Measurements from ENCODE around the gene CLRN1.
"Not testable (repeated sequence)": the region's sequence is repeated elsewhere in the genome, so short reads cannot be mapped to it uniquely, and the experiment has no call there.

CLRN1 gene, protein sequence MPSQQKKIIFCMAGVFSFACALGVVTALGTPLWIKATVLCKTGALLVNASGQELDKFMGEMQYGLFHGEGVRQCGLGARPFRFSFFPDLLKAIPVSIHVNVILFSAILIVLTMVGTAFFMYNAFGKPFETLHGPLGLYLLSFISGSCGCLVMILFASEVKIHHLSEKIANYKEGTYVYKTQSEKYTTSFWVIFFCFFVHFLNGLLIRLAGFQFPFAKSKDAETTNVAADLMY

DNA sequence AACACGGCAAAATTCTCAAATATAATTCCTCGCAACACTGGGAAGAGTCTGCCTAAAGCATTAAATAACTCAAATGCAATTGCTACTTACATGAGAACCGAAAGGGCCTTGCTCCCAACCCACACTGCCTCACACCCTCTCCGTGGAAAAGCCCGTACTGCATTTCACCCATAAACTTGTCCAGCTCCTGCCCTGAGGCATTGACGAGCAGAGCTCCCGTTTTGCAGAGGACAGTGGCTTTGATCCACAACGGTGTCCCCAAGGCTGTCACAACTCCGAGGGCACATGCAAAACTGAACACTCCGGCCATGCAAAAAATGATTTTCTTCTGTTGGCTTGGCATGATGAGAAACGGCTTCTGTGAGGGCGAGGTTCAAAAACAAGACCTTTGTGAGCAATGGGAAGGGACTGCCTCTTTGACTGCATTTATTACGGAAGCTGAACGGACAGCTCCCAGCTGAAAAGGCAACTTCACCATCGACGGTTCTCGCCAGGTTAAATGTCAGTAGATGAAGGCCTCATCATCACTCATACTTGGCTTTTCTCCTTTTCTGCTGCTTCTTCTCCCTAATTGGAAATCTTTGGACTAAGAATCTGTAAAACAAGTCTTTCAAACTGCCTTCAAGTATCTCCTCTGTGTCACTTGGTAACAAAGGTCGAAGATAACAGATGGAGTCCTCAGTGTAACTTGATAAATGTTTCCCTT lies at the start of gene CLRN1:
Gene CLRN1, minus strand, starts transcription at position 362 of the 706 bp plus-strand sequence. Its CDS starts 19 bp downstream, at position 343.
- DNase-seq (ENCODE audit: low spot score): peak; percentile 11

DNA sequence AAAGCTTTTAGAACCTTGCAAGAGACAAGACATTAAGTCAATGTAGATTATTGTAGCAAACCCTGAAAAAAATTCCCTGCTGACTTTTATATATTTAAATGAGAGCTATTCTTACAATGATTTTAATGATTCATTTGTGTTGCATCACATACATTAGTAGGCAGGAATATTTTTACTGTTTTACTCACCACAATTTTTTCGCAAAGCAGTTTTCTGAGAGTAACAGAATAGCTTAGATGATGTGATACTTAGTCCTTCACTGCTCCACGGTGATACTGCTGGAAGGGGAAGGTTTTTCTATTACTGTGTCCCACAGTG lies 43.9 kb upstream of the CLRN1 start:
- DNase-seq (ENCODE audit: low spot score): no peak

DNA sequence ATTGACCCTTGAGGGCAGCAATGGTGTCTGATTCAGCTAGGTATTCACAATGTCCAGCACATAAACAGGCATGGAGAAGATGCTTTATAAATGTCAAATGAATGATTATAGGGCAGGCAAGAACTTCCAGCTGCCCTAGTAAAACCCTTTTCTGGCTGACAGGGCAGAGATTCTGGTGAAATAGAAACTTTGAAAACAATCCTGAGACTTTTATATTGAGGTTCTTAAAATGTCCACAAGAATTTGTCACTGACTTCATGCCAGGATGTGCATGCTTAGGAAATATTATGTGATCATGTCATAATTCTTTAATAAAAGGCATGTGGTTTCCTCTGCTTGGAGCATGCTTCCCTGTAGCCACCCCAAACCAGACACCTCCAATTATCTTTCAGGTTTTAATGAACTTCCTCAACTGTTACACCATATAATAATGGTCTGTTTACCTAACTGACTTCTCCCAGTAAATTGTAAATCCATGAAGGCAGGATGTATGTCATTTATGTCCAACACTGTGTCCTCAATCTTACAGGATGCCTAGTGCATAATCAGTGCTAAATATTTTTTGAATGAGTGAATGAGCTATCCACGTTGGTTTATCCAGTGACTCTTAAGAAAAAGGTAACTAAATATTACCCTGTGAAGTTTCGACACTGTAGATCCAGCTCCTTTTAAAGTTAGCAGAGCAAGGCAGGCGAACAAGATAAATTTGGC lies 43.4 kb upstream of the CLRN1 start:
- DNase-seq (ENCODE audit: low spot score): no peak

GRCh38 chr3:151015181-151015580 lies 42.7 kb upstream of the CLRN1 start:
- no peak for DNase-seq (ENCODE audit: low spot score)

DNA sequence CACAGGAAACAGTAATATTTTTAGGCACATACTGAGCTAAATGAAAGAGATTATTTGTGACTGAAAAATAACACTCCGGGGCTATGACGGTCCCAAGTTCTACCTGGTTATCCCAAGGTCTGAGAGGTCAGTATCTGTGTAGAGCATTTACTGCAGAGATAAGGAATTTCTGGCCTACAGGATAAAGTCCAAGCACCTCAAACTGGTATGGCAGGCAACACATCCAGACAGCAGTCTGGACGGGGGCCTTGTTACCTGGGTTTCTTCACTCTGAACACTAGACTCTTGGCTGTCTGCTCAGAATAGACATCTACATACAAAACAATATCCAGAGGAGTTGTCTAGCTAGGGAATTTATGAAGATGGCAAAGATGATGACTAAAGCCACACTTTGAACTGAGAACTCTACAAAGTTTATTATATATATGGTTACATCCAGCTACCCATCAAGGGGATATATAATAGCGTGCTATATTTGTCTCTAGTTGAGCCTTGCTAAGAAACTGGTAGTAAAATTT lies 42.0 kb upstream of the CLRN1 start:
- DNase-seq (ENCODE audit: low spot score): no peak

GRCh38 chr3:151012753-151013152 lies 40.2 kb upstream of the CLRN1 start:
- no peak for DNase-seq (ENCODE audit: low spot score)

DNA sequence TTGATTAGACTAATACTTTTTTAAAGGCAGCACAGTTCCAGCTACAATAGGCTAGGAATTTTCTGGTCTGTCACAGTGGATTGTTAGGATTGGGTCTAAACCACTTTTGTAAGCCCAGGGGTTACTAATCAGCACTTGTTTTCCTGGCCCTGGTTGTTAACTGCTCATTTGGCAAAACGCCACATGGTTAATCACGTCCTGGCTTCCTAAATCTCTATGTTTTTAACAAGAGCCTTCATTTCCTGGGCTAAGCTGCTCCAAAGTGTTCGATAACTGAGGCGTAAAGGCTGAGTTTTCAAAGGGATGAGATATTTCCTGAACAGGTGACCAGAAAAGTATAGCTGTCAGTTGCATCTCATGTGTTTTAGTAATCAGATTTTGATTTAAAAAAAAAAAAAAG lies 38.9 kb upstream of the CLRN1 start:
- DNase-seq (ENCODE audit: low spot score): no peak

GRCh38 chr3:151009981-151010380 lies 37.5 kb upstream of the CLRN1 start:
- no peak for DNase-seq (ENCODE audit: low spot score)

- no peak for DNase-seq (ENCODE audit: low spot score)
These were observed 36.9 kb upstream of the CLRN1 start for GRCh38 chr3:151009430-151009829.

DNA sequence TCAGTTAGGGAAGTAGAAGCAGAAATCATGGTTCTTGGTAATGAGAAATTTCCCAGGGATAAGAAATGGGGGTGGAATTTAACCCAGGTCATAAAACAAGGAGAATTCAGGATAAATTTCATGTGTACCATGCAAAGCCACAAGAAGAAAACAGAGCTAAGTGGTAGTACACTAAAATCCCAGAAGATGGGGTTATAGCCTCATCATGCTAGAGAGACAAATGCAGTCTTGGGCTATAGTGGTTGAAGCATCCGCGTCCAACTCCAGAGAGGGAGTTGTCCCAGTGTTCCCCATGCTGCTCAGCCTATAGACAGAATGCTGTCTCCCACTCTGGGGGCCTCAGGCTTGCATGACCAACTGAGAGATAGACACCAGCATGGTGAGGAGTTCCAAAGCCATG lies 36.2 kb upstream of the CLRN1 start:
- peak; percentile 8 for DNase-seq (ENCODE audit: low spot score)

DNA sequence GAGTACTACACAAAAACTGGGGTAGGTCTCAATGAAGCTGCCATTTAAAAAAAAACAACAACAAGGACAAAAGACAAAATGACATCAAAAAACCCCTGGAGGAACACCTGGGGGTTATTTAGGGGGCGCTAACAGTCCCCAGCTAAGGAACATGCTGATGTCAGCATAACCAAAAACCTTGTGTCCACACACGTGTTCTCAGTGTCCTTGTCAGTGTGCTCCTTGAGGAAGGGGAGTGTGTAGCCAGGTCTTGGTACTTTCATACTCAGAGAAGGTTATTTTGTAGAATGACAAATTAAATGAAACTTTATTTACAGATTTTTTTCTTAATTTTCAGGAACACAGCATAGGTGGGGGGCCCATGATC lies 31.2 kb upstream of the CLRN1 start:
- no peak for DNase-seq (ENCODE audit: low spot score)

- no peak for DNase-seq (ENCODE audit: low spot score)
These were observed 30.7 kb upstream of the CLRN1 start for GRCh38 chr3:151003029-151003767.

DNA sequence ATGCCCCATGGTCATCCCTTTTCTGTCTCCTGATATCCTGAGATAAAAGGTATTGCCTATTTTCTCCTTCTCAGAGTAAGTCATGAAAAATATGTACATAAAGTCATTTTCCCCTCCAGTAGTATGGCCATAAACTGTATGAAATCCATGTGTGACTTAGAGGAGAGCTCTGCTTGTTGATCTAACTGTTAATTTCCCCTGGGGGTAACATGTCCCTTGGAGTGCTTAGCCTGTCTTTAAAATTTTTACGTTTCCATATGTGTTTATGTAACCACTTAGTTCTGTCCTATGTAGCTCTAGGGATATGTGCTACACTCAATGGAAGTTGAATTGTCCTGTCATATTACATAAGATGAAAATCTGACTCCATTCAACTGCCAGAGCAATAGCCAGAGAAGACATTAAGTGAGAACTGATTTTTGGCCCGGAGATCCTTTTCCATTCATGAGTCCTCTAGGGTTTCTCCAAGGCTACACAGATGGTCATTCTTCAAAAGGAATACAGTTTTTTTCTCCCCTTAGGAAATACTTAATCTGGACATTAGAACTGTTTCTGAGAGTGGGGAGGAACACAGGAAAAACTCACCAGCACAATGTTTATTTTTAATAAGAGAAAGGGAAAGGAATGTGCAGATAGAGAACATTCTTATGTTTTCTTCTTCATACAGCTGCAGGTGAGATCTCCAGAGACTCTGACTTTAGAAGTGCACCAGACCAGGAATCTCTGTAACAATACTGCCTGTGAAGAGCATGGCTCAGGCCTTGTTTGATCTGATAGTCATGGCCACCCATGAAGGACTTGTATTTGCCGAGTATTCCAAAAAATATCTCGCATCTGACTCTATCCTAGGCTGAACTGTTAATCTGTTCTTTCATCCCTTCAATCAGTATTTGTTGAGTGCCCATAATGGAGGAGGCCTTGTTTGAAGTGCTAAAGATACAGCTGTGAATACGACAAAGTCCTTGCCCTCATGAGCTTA lies 29.8 kb upstream of the CLRN1 start:
- no peak for DNase-seq (ENCODE audit: low spot score)

GRCh38 chr3:150998996-150999395 lies 26.5 kb upstream of the CLRN1 start:
- DNase-seq (ENCODE audit: low spot score): no peak

DNA sequence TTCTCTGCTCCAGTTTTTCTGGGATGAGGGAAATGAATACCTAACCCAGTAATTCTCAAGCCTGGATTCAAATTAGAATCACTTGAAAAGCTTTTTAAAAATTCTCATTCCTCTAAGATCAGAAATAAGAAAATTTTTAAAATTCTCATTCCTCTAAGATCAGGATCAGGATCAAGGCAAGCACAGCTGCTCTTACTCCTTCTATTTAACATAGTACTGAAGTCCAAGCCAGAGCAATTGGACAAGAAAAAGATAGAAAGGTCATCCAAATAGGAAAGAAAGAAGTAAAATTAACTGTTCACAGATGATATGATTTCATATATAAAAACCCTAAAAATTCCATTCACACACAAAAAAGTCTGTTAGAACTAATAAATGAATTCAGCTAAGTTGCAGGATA lies 24.2 kb upstream of the CLRN1 start:
- DNase-seq (ENCODE audit: low spot score): no peak

DNA sequence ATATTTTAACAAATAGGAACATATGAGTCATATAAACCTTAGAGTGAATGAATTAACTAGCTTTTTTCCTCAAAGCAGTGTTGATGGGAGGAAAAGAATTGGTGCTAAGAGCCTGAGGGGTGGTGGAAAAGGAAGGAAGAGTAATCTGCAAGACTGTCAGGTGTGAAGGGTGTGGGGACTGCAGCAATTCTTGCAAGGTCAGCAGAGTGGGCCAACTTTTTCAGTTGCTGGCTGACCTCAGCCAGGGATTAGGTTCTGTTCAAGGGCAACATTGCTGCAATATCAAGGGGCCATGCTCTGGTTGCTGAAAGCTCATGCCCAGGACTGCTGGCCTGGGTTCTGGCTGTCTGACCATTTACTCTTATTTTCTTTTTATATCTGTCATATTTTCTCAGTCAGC lies 23.0 kb upstream of the CLRN1 start:
- DNase-seq (ENCODE audit: low spot score): no peak

GRCh38 chr3:150989208-150989607 lies 16.7 kb upstream of the CLRN1 start:
- DNase-seq (ENCODE audit: low spot score): no peak

DNA sequence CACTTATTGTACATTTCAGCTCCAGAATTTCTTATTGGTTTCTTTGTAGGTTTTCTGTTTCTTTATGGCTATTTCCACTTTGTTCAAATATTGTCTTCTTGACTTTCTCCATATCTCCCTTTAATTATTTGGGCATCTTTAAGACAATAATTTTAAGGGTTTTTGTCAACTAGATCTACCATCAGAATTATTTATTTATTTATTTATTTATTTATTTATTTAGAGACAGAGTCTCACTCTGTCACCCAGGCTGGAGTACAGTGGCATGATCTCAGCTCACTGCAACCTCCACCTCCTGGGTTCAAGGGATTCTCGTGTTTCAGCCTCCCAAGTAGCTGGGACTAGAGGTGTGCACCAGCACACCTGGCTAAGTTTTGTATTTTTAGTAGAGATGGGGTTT lies 15.9 kb upstream of the CLRN1 start:
- not testable (repeated sequence) for DNase-seq (ENCODE audit: low spot score)

GRCh38 chr3:150985711-150986110 lies 13.2 kb upstream of the CLRN1 start:
- no peak for DNase-seq (ENCODE audit: low spot score)

DNA sequence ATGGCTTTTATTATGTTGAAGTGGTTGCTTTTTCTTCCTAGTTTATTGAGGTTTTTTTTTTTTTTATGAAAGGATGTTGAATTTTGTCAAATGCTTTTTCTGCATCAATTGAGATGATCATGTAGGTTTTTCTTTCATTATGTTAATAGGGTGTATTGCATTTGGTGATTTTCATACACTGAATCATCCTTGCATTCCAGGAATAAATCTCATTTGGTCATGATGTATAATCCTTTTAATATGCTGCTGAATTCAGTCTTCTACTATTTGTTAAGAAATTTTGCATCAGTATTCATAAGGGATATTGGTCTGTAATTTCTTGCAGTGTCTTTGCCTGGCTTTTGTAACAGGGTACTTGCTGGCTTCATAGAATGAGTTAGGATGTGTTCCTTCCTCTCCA lies 11.5 kb upstream of the CLRN1 start:
- DNase-seq (ENCODE audit: low spot score): no peak

- DNase-seq (ENCODE audit: low spot score): no peak
These were observed 6.1 kb upstream of the CLRN1 start for GRCh38 chr3:150978566-150979148.
